K562 (cell line): ENCODE data around the gene KCNN3. TPM values are rescaled to one million over a fixed set of nuclear protein-coding genes. Genes with fewer than 3 reads are reported as not detected.

Source experiments
- ATAC-seq: fragments of 200-7000 bp; cut with Tn5 transposase; 3 replicates; pipeline ENCODE4 v1.9.1; 2020; ENCODE audit warnings: moderate library complexity
- BruUV-seq: library from RNA; stranded (reverse); fragments of 400-500 nt; replicated peaks from 2 replicates; lab custom pipeline; 2021; lab: Mats Ljungman, UMichigan
- CTCF ChIA-PET: fragments of 300-600 bp; formaldehyde crosslinking; extraction: SDS; loops from one replicate; lab custom pipeline; 2021; ENCODE audit warnings: low intra/inter-chr PET ratio; lab: Yijun Ruan, JAX
- POLR2A ChIA-PET: fragments of 300-600, 350-650 bp; sonication (Branson Sonifier 250); formaldehyde crosslinking; extraction: SDS; loops from one replicate; lab custom pipeline; 2021; ENCODE audit warnings: antibody characterized with exemption, inconsistent platforms; lab: Yijun Ruan, JAX
- DNase-seq, 4 experiments: peaks; one replicate each; pipeline versions ENCODE4 v3.0.0 to v3.0.0-alpha.2; 2011 to 2018; ENCODE audit warnings: low spot score in 3 of 4, mixed read lengths in 3 of 4; ENCODE audit errors: extremely low read depth in 1 of 4
- FAIRE-seq: peaks from 2 replicates; lab custom pipeline; 2011; peaks lifted over from hg19 to GRCh38; lab: Jason Lieb, UNC
- H2AFZ ChIP-seq: 2 replicates; pipeline ENCODE4 v1.6.0; 2011; ENCODE audit warnings: low read depth, low read length, control low read depth, inconsistent platforms
- H3K27ac ChIP-seq: fragments of 200-600 bp; 3 replicates; pipeline ENCODE4 v1.8.0; 2011; ENCODE audit warnings: low read depth, mild to moderate bottlenecking, control low read depth, inconsistent platforms, low read length, moderate library complexity, mixed read lengths; ENCODE audit errors: extremely low read depth
- H3K27me3 ChIP-seq, 2 experiments: fragments of 300-600 bp in 1 of 2; 2 replicates in 1 of 2; 3 replicates in 1 of 2; pipeline versions ENCODE4 v1.6.0 to v1.8.0; 2011; ENCODE audit warnings: inconsistent platforms in 2 of 2, low read length in 2 of 2, mild to moderate bottlenecking in 1 of 2, mixed read lengths in 1 of 2, moderate library complexity in 1 of 2; ENCODE audit not compliant: control insufficient read depth in 2 of 2, insufficient read depth in 2 of 2
- H3K36me3 ChIP-seq: fragments of 300-600 bp; 3 replicates; pipeline ENCODE4 v1.8.0; 2011; ENCODE audit warnings: mild to moderate bottlenecking, low read length, inconsistent platforms; ENCODE audit not compliant: control insufficient read depth, insufficient read depth
- H3K4me1 ChIP-seq, 2 experiments: fragments of 200-600 bp in 1 of 2; replicated peaks in 1 of 2; 2 replicates in 1 of 2; 3 replicates in 1 of 2; pipeline versions ENCODE4 v1.5.1 to v1.8.0; 2011; ENCODE audit warnings: inconsistent platforms in 2 of 2, low read length in 2 of 2, mild to moderate bottlenecking in 1 of 2, mixed read lengths in 1 of 2, moderate library complexity in 1 of 2; ENCODE audit not compliant: control insufficient read depth in 2 of 2, insufficient read depth in 2 of 2
- H3K4me2 ChIP-seq: 2 replicates; pipeline ENCODE4 v1.6.1; 2011; ENCODE audit warnings: low read length, control low read depth, inconsistent platforms, mixed read lengths; ENCODE audit not compliant: insufficient read depth
- H3K4me3 ChIP-seq: fragments of 200-600 bp; sonication (generic), shearing (Covaris generic); 2 replicates; pipeline ENCODE4 v1.5.1; 2016; ENCODE audit warnings: control low read depth, inconsistent platforms
- H3K79me2 ChIP-seq: fragments of 200-600 bp; 3 replicates; pipeline ENCODE4 v1.8.0; 2011; ENCODE audit warnings: low read length, inconsistent platforms; ENCODE audit not compliant: control insufficient read depth, insufficient read depth
- H3K9ac ChIP-seq, 2 experiments: 2 replicates each; pipeline versions ENCODE4 v1.6.0 to v1.6.1; 2011; ENCODE audit warnings: low read depth in 2 of 2, low read length in 2 of 2, control low read depth in 1 of 2, inconsistent platforms in 1 of 2, mild to moderate bottlenecking in 1 of 2, mixed read lengths in 1 of 2; ENCODE audit not compliant: insufficient read depth in 1 of 2
- H3K9me1 ChIP-seq: one replicate; pipeline ENCODE4 v1.6.0; 2011; ENCODE audit warnings: inconsistent platforms, mild to moderate bottlenecking, low read length, moderate library complexity; ENCODE audit not compliant: control insufficient read depth, insufficient read depth
- H3K9me3 ChIP-seq: replicated peaks from 2 replicates; pipeline ENCODE4 v1.5.1; 2011; ENCODE audit warnings: low read depth, low read length, inconsistent platforms; ENCODE audit not compliant: control insufficient read depth, insufficient read depth
- H4K20me1 ChIP-seq: replicated peaks from 2 replicates; pipeline ENCODE4 v1.6.1; 2011; ENCODE audit warnings: low read length, inconsistent platforms, mixed read lengths; ENCODE audit not compliant: control insufficient read depth, insufficient read depth
- C11orf30 ChIP-seq: fragments of 450-650 bp; IDR thresholded peaks from 2 replicates; pipeline ENCODE4 v1.6.1; 2016; ENCODE audit warnings: low read depth, mild to moderate bottlenecking
- FOXO4 ChIP-seq: fragments of 450-650 bp; formaldehyde crosslinking; IDR thresholded peaks from 2 replicates; pipeline ENCODE4 v1.4.0; 2020; ENCODE audit warnings: mild to moderate bottlenecking, moderate library complexity
- MAFG ChIP-seq: fragments of 450-650 bp; conservative IDR thresholded peaks from 2 replicates; pipeline ENCODE4 v1.6.1; 2016; ENCODE audit warnings: missing genetic modification characterization, missing compliant biosample characterization
- MECOM ChIP-seq: fragments of 250-450 bp; sonication (Bioruptor Pico); IDR thresholded peaks from 2 replicates; pipeline ENCODE4 v1.8.0; 2022; ENCODE audit warnings: inconsistent platforms
- NFE2 ChIP-seq: IDR thresholded peaks from 2 replicates; pipeline ENCODE4 v1.6.1; 2014; ENCODE audit warnings: antibody characterized with exemption, low read depth
- NFE2L1 ChIP-seq: fragments of 450-650 bp; IDR thresholded peaks from 2 replicates; pipeline ENCODE4 v1.6.1; 2016; ENCODE audit warnings: missing genetic modification characterization, low read depth, mild to moderate bottlenecking, missing compliant biosample characterization, moderate library complexity, borderline replicate concordance
- PBX2 ChIP-seq, 2 experiments: IDR thresholded peaks in 1 of 2; conservative IDR thresholded peaks in 1 of 2; 2 replicates each; pipeline ENCODE4 v1.6.1; 2016; ENCODE audit warnings: low read depth in 2 of 2, mild to moderate bottlenecking in 1 of 2, missing compliant biosample characterization in 1 of 2, missing genetic modification characterization in 1 of 2, moderate library complexity in 1 of 2
- RAD51 ChIP-seq: fragments of 450-650 bp; IDR thresholded peaks from 2 replicates; pipeline ENCODE4 v1.7.1; 2016; ENCODE audit warnings: low read depth, mild to moderate bottlenecking, borderline replicate concordance
- RFX1 ChIP-seq: fragments of 450-650 bp; IDR thresholded peaks from 2 replicates; pipeline ENCODE4 v1.6.1; 2016; ENCODE audit warnings: mild to moderate bottlenecking, moderate library complexity
- RNF2 ChIP-seq: sonication (generic); IDR thresholded peaks from 2 replicates; pipeline ENCODE4 v1.6.1; 2016
- SPI1 ChIP-seq: IDR thresholded peaks from 2 replicates; pipeline ENCODE4 v1.6.1; 2011; ENCODE audit warnings: low read depth, low read length, control low read depth, borderline replicate concordance
- ZNF316 ChIP-seq: fragments of 450-650 bp; IDR thresholded peaks from 2 replicates; pipeline ENCODE4 v1.6.1; 2016
- WGBS: fragments of 100-300 bp; shearing (Covaris generic); methylation state at CpG from one replicate; pipeline ENCODE4 v1.1.6; 2016; ENCODE audit warnings: low coverage, mixed read lengths; ENCODE audit not compliant: insufficient coverage; ENCODE audit errors: missing lambda C conversion rate; 5-methylcytosine and 5-hydroxymethylcytosine counted together
- in situ Hi-C: fragments of 300-500 bp; cut with MboI; formaldehyde crosslinking; loops from 4 replicates; pipeline ENCODE4 v1.15.0; 2018; ENCODE audit warnings: inconsistent platforms, mixed read lengths
- intact Hi-C: fragments of 100-400 bp; cut with micrococcal nuclease; formaldehyde crosslinking; loops from 2 replicates; pipeline ENCODE4 v1.14.2; 2022
- polyA plus RNA-seq, 8 experiments: library from polyadenylated mRNA; depleted of rRNA in 4 of 8; stranded (reverse) in 5 of 8; unstranded in 3 of 8; fragments of >200 nt; fragmentation: Nextera tagmentation in 2 of 8; fragmentation: Illumina TruSeq in 1 of 8; extraction: Ambion mirVana in 2 of 8; extraction: Trizol in 1 of 8; gene quantifications; 2 replicates each; pipeline versions ENCODE4 v1.2.1 to v1.2.3, GENCODE V29; 2011 to 2014; ENCODE audit warnings: inconsistent platforms in 1 of 8, missing spikeins in 1 of 8
- total RNA-seq, 7 experiments: library from RNA; depleted of rRNA in 6 of 7; stranded (reverse); fragments of >200 nt in 6 of 7; fragmentation: Illumina TruSeq in 2 of 7; extraction: Trizol in 2 of 7; gene quantifications; 2 replicates each; pipeline versions ENCODE4 v1.2.1 to v1.2.3, GENCODE V29; 2011 to 2021; ENCODE audit warnings: low replicate concordance in 1 of 7

The KCNN3 gene
- total and polyA plus RNA-seq, 9 of the 15 experiments (the other 6 are each of a cell fraction or from before 2014, with no cell fraction given) = 0.02 to 0.03 TPM; not detected in 7

DNA sequence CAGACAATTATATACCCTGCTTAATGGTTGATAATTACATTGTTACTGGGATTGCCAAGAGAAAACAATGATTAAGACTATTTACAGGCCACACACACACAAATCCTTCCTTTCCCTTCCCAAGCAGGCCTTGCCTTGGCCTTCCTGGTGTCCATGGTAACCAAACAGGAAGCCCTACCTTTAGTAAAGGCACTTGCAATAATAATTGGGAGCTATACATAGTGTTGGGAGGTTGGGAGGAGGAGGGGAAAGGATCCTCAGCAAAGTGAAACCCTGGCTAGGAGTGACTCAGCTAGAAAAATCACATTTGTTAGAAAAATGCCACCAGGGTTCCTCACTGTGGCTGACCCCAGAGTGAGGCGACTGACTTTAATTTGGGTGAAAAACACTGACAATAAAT lies 139.8 kb downstream of the KCNN3 start:
- H3K9ac ChIP-seq = no peak overlapping the region
- in situ Hi-C loops = no loop called here
- ATAC-seq = peak; percentile 39; the same call in 1 of the 3 replicates

More for the DNA sequence above, 139.8 kb downstream of the KCNN3 start:
- ChIA-PET POLR2A (interaction anchor here (0.6 to 1.2 kb wide), 3 partner anchors 10 to 952 kb away, joined by 3 to 6 read pairs (median 3); no protein-coding TSS in a partner anchor), CTCF (interaction anchor here (0.6 kb wide), 2 partner anchors 659 to 803 kb away, joined by 4 read pairs; no protein-coding TSS in a partner anchor)
- Histone ChIP-seq H3K36me3 (no peaks in the 10 kb centered on the region), H3K9me1 (peaks cover 3% of the 10 kb centered on the region), H3K27ac (no peak overlapping the region), H3K27me3 (peaks cover 30 to 66% of the 10 kb centered on the region in 2 experiments), H3K9me3 (no peaks in the 10 kb centered on the region), H2AFZ (no peak overlapping the region), H3K4me3 (no peak overlapping the region), H3K79me2 (no peaks in the 10 kb centered on the region), H3K4me1 (peaks cover 2 to 3% of the 10 kb centered on the region in 2 experiments; a peak in 3 of 5 replicates), H3K4me2 (no peak overlapping the region), H4K20me1 (no peaks in the 10 kb centered on the region)
- intact Hi-C loops = no loop called here
- 10% methylated on average over 1 of the region's 1 CpG for WGBS
- TF ChIP-seq MECOM (CRISPR knock-in tag) = no peak
- TF ChIP-seq MAFG = peak; percentile 76
- TF ChIP-seq RAD51 = no peak
- peak; percentile 62 for TF ChIP-seq NFE2
- TF ChIP-seq ZNF316 = peak; percentile 27; the same call in 1 of the 2 replicates
- no peak for TF ChIP-seq RNF2
- TF ChIP-seq RFX1 = peak; percentile 55
- TF ChIP-seq NFE2L1 (tag) = peak; percentile 52; the same call in 1 of the 2 replicates
- no peak for TF ChIP-seq FOXO4
- TF ChIP-seq C11orf30 = peak; percentile 25; the same call in 1 of the 2 replicates
- no peak for TF ChIP-seq SPI1
- no peak for TF ChIP-seq PBX2 (CRISPR knock-in tag; IDR thresholded peaks at IDR 0.05; ENCODE audit: low read depth)
- TF ChIP-seq PBX2 (tag; conservative IDR thresholded peaks at IDR 0.05; ENCODE audit: low read depth) = peak; percentile 50; the same call in 1 of the 2 replicates
- no TSS peak for BruUV-seq
- FAIRE-seq (no peak), DNase-seq (no peak)
